Fibroblast of skin of left biceps (primary cell): ENCODE measurements around the gene CCDC32.

Source experiments
- DNase-seq, 2 experiments: peaks; one replicate each; pipeline ENCODE4 v3.0.0-alpha.2; 2013; ENCODE audit warnings: low read depth in 2 of 2

CCDC32 gene

DNA sequence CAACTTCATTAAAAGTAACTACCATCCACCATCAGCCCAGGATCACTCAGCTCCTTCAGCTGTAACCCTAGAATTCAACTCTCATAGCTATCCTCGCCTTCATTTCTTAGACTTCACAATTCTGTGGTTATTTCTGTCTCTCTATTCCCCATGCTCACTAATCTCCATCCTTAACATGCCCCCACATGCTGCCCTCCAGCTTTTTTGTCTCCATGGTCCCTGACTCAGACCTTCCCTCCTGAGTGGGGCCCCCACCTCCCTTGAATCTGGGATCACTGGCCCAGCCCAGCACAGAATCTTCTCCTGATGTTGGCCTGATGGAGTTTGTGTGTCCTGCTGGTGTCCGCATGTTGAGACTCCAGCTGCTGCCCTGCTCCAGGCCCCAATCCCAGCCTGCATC, 52.4 kb downstream of the CCDC32 start:
- DNase-seq = no peak

DNA sequence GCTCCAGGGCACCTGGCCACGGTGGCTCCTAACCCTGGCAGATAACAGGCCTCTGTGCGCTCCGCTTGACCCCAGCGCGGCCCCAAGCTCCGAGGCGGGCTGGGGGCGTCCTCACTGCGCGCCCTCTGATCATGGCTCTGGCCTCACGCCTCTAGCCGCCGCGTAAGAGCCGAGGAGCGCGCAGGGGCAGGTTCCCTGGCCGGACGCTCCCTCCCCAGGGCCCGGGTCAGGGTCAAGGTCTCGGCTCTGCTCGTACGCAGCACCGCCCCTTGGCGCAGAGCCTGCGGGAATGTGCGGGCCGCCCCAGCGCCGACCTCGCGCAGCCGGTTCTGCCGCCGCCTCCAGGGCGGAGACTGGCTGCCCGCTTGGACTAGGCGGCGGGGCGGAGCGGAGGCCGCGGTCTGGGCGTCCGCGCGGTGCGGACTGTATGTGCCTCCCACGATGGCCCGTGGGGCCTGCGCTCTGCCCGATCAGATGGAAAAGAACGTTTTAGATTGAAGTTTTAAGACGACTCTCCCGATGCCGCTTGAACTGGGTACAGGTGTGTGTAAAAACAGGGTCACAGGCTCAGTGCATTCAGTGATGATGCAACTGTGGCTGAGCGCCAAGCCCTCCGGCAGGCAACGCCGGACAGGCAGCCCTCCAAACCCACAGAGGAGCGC, 53.2 kb downstream of the CCDC32 start:
- no peak for DNase-seq

DNA sequence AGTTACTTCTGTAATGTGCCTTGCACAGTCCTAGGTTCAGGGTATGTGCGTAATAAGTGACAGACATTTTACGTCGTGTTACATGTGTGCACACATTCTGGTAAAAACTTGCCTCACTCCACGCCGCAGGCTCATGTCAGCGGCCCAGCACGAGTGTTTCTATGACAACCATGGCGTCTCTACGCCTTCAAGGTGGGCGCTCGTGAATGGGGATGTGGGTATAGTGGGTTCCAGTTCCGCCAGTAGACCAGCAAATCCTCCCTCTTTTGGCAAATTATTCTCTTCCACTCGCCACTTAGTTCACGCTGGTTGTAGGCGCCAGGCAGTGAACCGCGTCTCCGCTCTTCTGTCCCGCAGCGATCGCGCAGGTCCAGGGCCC, 53.8 kb downstream of the CCDC32 start:
- no peak for DNase-seq

GRCh38 chr15:40510201-40510600, 54.6 kb downstream of the CCDC32 start:
- no peak for DNase-seq

GRCh38 chr15:40508216-40508615, 56.6 kb downstream of the CCDC32 start:
- no peak for DNase-seq

- DNase-seq = no peak
These were observed 57.8 kb downstream of the CCDC32 start for GRCh38 chr15:40506964-40507571.
